NCI-H1694 treated with DMSO at 0.1 percent for 48 hours (cell line): ENCODE data around the gene ZNF280A.

ENCODE experiments used
- DNase-seq: peaks from one replicate; lab custom pipeline; 2025; lab: John Stamatoyannopoulos, UW

ZNF280A gene, protein sequence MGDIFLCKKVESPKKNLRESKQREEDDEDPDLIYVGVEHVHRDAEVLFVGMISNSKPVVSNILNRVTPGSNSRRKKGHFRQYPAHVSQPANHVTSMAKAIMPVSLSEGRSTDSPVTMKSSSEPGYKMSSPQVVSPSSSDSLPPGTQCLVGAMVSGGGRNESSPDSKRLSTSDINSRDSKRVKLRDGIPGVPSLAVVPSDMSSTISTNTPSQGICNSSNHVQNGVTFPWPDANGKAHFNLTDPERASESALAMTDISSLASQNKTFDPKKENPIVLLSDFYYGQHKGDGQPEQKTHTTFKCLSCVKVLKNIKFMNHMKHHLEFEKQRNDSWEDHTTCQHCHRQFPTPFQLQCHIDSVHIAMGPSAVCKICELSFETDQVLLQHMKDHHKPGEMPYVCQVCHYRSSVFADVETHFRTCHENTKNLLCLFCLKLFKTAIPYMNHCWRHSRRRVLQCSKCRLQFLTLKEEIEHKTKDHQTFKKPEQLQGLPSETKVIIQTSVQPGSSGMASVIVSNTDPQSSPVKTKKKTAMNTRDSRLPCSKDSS

GRCh38 chr22:22520020-22520656 lies at the start of gene ZNF280A:
TSS of gene ZNF280A (minus strand) at chr22:22520270. CDS start at chr22:22515630, 4,640 bp downstream.
- DNase-seq: no peak

DNA sequence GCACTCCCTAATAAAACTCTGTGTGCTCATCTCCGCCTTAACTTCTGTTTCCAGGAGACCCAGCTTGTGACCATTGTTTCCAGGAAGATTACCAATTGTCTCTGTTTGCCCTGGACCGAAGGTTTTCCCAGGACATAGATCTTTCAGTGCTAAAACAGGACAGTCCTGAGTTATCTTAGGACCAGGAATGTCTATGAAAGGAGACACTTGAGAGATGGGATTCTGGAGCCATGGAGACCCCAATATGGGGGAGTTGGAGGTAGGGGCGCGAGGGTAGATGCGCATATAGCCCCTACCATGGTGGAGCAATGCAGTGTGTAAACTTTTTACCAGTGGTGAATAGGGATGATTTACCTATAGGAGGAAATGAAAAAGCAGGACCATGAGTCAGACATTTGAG lies 49.1 kb upstream of the ZNF280A start:
- DNase-seq: no peak

GRCh38 chr22:22565981-22566380 lies 45.9 kb upstream of the ZNF280A start:
- DNase-seq: no peak

DNA sequence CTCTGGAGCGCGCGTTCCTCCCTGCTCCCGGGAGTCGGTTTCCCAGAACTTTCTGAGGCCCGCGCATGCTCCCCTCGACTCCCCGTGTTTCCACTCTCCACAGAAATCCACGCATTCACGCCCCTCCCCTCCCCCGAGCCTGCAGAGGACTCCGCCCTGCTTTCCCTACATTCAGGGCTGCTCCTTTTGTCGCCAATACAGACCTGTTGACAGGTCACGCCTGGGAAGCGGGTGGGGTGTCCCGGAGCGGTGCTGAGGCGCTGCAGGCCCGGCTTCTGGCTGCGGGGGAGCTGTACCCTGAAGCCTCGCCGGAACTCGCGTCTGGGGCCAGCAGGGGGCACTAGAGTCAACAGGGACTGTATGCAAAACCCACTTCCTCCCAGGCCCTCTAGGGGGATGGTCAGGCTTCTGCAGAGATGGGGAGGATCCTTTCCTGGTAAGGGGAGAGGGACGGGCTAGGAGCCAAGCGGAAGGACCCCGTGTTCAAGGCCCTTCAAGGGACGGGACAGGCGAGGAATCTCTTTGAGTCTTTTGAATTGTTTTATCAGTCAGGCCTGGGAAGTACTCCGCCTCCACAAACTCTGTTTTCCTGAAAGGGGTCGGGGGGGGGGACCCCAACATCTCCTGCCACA lies 39.0 kb upstream of the ZNF280A start, which contains the start of gene PRAME:
Gene PRAME (minus strand): TSS at position 294 of the 632 bp plus-strand sequence. CDS start 2,433 bp downstream, outside the sequence.
- peak; percentile 82 for DNase-seq

- DNase-seq: no peak
These were observed 38.3 kb upstream of the ZNF280A start for GRCh38 chr22:22558071-22558971.

GRCh38 chr22:22556995-22557925 lies 37.2 kb upstream of the ZNF280A start:
- no peak for DNase-seq

DNA sequence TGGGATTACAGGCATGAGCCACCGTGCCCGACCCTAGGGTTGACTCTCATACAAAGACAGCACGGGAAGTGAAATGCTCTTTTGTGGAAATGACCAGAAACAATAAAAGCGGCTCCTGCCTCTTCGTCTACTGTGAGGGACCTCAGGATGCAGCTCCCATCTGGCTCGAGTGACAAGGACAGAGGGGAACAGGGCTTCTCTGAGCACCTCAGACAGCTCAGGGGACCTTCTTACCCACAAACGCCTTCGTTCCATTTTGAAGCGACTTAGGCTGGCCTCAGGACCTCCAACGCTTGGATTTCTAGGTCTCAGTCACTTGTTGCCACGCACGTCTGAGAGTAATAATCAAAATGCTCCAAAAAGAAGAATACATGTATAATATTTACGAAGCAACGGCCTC lies 36.5 kb upstream of the ZNF280A start:
- no peak for DNase-seq

DNA sequence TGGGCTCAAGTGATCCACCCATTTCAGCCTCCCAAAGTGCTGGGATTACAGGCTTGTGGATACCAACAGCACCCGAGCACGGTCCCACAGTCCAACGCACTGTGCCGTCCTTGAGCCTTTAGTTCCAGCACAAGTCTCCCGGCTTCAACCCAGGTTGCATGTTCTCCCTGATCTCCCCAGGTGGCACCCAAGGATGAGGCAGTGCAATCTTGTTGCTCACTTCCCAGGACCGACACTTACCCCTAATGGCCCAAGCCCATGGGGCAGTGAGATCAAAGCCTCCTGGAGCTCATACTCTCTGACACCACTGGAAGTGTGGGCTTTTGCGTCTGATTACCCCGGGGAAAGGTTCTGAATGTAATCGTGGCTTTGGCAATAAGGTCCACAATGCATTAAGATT lies 35.5 kb upstream of the ZNF280A start:
- DNase-seq: no peak

DNA sequence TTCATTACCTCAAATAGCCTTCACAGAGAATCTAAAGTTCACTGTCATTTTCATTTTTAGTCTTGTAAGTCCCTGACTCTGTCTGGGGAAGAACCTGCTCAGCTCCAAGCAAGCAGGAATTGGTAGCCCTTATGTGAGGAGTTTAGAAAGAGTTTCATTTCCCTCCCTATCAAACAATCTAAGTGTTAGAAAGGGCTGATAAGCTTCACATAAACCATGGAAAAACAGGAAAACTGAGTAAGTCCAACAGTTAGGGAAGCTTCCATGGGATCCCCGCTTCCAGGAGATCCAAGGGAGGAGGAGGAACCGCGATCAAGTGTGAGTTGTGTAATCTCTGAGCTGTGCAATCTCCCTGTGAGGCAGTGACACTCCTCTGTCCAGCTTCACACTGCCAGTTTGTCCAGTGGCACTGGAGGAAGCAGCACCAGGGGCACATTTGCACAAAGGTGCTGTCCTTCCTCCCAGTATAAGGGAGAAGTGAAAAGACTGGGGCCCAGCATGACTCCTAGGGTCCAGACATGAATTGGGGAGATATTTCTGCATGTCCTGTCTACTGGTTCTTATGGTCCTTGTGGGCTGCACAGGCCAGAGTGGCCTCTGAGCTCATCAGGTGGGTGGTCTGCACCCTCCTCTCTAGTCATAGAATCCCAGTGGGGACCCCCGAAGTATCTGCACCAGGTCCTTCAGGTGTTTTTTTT lies 34.7 kb upstream of the ZNF280A start:
- DNase-seq: no peak

DNA sequence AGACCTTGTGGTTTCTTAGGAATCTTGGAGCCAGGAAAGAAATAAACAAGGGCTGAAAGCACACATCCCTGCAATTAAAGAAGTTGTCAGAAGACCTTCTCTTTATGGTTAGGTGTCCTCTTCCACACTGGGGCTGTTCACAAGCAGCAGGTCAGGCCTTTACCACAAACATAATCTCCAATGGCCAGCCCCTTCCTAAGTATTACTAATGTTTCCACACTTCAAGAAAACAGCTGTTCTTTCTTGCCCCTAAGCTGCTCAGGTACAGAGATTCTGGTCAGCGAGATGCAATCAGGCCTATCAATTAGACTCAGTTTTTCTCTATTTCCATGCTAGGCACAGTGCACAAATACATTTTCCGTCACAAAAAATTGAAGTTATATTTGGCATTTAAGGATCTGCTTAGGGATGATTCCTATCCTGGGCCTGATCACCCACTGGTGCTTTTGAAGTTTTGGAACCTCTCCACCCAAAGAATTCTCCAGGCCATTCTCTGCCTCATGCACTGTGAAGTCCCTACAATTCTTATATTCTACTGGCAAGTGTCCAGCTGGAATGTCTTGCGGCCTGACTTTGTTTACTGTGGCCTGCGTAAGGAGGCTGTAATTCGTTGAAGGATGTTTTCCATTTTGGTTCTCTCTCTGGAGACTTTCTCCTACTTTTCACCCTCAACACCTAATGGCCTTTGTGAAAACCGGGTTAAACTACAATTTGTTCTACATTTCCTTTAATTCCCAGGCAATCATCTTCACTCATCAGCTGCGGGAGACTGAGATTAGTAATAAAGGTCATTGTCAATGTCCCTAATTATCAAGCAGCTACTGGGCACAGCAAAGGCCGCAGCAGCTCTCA lies 33.9 kb upstream of the ZNF280A start:
- DNase-seq: no peak

DNA sequence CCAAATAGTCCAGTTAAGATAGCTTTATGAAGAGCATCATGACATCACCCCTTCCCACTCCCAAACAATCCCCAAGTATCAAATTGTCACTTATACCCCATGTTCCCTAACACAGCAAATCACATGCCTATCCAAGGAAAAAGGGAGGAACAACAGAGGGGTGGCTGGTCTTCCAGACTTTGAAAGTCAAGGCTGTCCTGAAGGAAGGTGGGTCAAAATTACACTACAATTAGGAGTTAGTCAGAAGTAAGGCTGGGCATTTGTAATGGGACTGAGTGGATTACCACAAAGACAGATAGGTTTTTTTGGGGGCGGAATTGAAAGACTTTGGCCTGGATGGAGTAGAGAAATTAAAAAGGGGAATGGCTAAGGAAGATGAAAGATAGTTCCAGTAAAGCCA lies 33.1 kb upstream of the ZNF280A start:
- DNase-seq: no peak

DNA sequence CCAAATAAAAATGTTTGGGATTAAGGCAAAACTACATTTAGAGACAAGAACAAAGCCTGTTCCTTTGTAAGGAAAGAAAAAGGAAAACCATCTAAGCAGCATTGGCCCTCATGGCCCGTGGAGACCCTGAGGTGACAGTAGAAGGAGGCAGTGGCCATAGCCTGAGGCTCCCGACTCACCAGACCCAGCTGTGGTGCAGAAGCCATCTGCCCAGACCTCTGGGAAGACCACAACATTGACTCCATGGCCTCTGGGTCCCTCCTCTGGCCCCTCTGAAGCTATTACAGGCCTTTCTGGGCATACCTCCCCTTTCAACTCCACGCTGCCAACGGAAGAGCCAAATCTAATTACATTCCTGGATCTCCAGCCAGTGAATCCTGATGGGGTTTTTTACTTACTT lies 32.6 kb upstream of the ZNF280A start:
- DNase-seq: no peak

DNA sequence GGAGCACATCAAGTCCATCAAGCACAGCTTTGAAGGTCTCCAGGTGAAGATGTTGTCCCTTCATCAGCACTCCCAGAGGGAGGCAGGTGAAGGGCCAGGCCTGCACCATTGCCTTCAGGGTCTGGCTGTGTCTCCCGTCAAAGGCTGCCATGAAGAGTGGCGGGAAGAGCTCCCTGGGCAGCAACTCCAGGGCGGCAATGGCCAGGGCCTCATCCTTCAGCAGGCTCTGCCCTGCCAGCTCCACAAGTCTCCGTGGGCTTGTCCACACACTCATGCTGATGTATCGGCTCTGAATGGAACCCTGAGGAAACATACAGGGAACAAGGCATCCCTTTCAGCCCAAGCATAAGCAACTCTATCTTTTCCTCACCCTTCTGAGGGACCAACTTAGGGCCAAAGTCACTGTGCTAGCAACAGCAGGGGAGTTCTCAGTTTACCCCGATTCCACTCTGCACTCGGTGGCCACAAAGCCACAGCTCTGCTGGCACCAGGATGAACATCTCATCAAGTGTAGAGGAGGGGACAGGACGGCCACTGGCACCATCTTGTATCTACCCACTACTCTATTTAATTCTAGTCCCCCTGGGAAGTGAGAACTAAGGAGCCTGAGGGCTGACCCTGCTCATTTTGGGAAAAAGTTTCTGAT lies 30.8 kb upstream of the ZNF280A start:
- DNase-seq: no peak

GRCh38 chr22:22548910-22549309 lies 28.8 kb upstream of the ZNF280A start:
- no peak for DNase-seq

DNA sequence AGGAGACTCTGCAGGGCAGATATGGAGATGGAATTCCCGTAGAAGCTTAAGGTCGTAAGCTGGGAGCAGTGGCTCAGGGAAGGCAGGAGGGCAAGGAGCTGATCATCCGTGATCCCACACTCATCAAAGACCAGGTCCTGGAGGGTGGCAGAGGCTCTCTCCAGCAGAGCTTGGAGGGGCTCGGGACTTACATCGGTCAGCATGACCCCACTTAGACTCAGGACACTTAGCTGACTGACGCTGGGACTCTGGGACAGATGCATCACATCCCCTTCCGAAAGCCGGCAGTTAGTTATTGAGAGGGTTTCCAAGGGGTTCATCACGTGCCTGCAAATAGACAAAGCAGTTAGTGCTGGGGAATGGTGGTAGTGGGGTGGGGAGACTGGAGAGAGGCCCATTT lies 28.2 kb upstream of the ZNF280A start:
- DNase-seq: no peak

- no peak for DNase-seq
These were observed 27.7 kb upstream of the ZNF280A start for GRCh38 chr22:22547692-22548300.

DNA sequence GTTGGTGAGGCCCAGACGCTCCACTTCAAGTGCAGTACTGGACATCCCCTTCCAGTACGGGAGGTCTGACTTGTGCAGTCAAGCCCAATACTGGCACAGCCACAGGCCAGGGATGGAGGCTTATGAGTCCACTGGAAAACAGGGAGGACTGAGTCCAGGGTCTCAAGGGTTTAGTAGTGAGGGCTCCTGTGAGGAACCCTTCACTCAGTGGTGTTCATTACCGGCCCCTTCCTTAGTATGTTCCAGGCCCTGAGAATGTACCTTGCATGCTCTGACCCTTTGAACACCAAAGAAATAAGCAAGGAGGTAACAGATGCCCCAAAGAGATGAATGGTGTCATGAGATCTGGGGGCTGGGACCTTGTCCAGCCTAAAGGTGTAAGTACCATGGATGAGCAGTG lies 27.2 kb upstream of the ZNF280A start:
- no peak for DNase-seq

GRCh38 chr22:22546490-22546889 lies 26.4 kb upstream of the ZNF280A start:
- DNase-seq: no peak
